GM21717 (cell line): ENCODE results near the gene PIPOX.

Experiments
- ATAC-seq: cut with Tn5 transposase; IDR thresholded peaks from one replicate; pipeline ENCODE4 v1.9.1; 2021; ENCODE audit warnings: mild to moderate bottlenecking, moderate library complexity; ENCODE audit not compliant: unreplicated experiment

The PIPOX gene

GRCh38 chr17:29042679-29043538 lies at the start of gene PIPOX:
Gene PIPOX (plus strand): TSS chr17:29043141. CDS start chr17:29043226, 85 bp downstream.
- ATAC-seq = no peak

- ATAC-seq = no peak
Observed at GRCh38 chr17:28993645-28994426, 49.1 kb upstream of the PIPOX start.

- no peak for ATAC-seq
Observed at GRCh38 chr17:28996554-28997096, 46.3 kb upstream of the PIPOX start.

GRCh38 chr17:28997806-28998205 lies 45.1 kb upstream of the PIPOX start:
- no peak for ATAC-seq

GRCh38 chr17:28999206-28999605 lies 43.7 kb upstream of the PIPOX start:
- no peak for ATAC-seq

- ATAC-seq = no peak
Observed at GRCh38 chr17:29000973-29001372, 42.0 kb upstream of the PIPOX start.

GRCh38 chr17:29002811-29003210 lies 40.1 kb upstream of the PIPOX start:
- no peak for ATAC-seq

DNA sequence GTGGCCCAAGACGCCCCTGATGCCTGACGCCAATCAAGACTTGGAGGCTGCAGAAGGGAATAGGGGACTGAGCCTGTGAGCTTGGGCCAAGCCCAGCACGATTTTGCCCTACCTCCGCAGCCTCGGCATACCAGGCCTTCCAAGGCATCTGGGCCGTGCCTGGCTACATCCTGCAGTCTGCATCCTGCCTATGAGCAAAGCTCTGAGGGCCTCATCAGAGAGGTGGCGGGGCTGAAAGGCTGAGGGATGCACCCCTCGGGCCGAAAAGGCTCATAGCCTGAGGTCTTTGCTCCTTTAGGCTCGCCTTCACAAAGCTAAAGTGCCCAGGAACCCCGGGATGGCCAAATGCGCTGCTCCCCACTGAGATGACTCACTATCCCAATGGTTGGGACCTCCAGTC lies 39.7 kb upstream of the PIPOX start:
- no peak for ATAC-seq

GRCh38 chr17:29004081-29004692 lies 38.8 kb upstream of the PIPOX start:
- no peak for ATAC-seq

GRCh38 chr17:29005936-29006511 lies 36.9 kb upstream of the PIPOX start, which contains the start of gene SEZ6:
Gene SEZ6 (minus strand): TSS chr17:29006033. CDS start chr17:29005869, 164 bp downstream.
- no peak for ATAC-seq

DNA sequence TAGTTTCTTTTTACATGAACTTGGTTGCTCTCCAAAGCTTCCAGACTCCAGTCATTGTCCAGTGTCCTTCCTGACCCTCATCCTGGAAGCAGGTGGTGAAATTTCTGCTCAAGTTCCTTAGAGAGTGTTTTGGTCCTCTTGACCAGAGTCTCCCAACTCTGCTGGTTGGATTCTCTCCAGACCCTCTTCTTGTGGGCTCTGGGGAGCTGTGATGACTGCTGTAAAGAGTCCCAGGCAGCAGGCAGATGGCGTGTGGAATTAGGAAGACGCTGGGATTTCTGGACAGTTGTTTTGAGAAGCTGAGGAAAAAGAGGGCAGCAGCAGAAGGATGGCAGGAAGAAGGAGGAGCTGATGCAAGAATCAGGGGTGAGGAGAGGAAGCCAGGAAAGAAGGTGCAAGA lies 35.5 kb upstream of the PIPOX start:
- no peak for ATAC-seq

- no peak for ATAC-seq
Observed at GRCh38 chr17:29007860-29008455, 35.0 kb upstream of the PIPOX start.

GRCh38 chr17:29008591-29008990 lies 34.4 kb upstream of the PIPOX start:
- ATAC-seq = no peak

DNA sequence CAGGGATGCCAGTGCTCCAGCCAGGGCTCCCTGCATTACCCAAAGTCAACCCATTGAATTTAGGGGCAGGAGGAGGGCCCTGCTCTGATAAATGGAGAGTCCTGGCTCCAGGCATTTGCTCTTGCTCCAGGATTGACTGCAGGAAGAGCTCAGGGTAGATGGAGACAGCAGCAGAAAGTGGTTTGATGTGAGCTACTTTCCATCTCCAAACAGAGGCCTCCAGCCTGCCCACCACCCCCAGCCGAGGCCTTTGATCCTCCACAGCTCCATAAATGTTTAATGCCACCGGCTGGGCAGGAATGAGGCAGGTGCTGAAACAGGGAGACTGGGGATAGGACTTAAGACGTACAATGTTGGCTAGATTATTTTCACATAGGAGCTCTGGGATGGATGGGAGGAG lies 32.8 kb upstream of the PIPOX start:
- ATAC-seq = no peak

DNA sequence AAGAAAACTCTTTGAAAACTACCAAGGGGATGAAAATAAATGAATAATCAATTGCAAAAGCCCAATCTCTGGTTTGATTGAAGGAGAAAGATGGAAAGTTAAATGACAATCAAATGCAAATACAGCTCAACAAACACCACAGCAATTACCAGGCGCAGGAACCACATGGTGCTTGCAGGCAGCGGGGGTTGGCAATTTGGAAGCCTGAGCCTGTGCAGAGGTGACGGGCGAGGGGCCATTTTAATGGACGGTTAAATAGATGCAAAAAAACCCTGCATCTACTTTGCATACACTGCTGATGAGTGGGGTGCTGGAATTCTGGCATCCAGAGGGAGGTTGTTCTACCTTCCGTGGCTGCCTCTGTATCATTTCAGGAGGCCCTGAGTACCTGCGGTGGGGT lies 32.4 kb upstream of the PIPOX start:
- no peak for ATAC-seq

DNA sequence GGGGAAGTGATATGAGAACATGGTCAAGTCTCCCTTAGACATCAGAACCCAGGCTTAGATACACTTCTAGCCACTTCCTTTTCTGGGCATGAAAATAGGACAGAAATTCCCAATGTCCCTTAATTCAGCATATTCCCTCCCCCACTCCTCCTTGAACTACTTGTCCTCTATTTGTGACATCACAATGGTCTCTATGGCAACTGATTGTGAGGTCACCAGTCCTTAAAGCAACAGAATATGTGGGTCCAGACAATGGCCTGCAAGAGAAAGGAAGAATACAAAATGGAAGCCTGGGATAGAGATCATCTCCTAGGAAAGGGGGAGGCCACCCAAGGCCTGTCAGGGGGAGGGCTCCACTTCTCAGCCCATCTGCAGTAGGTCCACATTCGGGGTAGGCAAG lies 30.4 kb upstream of the PIPOX start:
- ATAC-seq = no peak

DNA sequence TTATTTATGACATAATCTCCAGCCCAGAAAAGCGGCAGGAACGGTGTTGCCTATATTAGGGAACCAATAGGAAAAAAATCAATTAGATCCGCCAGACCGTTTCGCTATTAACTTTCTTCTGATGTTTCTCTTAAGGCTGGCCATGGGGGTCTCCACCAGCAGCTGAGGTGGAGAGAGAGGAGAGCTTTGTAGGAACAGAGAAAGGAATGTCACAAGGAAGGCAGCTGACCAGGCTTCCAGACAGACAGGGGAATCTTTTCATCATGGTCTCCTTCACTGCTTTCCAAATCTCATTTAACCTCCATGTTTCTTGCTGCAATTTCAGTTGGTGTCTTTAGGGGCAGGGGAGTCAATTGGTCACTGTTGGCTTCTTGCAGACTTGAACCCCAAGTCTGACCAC lies 28.2 kb upstream of the PIPOX start:
- ATAC-seq = no peak

- no peak for ATAC-seq
Observed at GRCh38 chr17:29016345-29017210, 26.4 kb upstream of the PIPOX start.

DNA sequence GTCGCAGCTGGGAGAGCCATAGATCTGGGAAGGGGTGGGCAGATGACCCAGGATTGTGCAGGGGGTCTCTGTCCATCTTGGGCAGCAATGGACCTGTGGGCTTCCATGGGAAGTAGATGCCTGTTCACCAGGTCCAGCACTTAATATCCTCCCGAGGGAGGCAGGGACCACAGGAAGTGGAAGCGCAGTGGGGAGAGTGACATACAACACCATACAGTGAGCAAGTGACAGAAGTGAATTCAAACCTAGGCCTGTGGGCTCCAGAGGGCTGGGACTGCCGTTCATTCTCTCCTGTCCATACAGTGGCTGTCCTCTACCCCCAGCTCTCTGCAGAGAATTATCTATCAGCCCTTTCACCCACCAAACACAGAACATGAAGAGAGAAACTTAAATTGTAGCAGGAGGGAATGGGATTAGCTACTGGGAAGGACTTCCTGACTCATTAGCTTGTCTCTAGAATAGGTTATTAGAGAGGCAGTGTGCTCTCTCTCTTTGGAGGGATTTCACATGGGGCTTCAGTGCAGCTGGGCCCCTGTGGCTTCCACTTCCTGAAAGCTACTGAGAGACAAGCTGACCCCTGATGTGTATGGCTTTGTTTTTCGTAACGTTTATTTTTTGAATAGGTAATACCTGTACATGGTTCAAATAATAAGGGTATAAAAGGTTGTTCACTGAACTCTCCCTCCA lies 24.0 kb upstream of the PIPOX start:
- no peak for ATAC-seq
